ENCODE data around the gene VEPH1.

GRCh38 chr3:157323360-157323759, 179.9 kb downstream of the VEPH1 start:
- TF ChIP-seq CHD2 (IDR thresholded peaks at IDR 0.05; ENCODE audit: low read length, partially characterized antibody): no peak
- TF ChIP-seq EHMT2 (IDR thresholded peaks at IDR 0.05; ENCODE audit: low read depth): no peak
- no peak for TF ChIP-seq REST (IDR thresholded peaks at IDR 0.05)
- TF ChIP-seq POLR2A (IDR thresholded peaks at IDR 0.05; ENCODE audit: low read length): no peak
- TF ChIP-seq, protein P1, sequence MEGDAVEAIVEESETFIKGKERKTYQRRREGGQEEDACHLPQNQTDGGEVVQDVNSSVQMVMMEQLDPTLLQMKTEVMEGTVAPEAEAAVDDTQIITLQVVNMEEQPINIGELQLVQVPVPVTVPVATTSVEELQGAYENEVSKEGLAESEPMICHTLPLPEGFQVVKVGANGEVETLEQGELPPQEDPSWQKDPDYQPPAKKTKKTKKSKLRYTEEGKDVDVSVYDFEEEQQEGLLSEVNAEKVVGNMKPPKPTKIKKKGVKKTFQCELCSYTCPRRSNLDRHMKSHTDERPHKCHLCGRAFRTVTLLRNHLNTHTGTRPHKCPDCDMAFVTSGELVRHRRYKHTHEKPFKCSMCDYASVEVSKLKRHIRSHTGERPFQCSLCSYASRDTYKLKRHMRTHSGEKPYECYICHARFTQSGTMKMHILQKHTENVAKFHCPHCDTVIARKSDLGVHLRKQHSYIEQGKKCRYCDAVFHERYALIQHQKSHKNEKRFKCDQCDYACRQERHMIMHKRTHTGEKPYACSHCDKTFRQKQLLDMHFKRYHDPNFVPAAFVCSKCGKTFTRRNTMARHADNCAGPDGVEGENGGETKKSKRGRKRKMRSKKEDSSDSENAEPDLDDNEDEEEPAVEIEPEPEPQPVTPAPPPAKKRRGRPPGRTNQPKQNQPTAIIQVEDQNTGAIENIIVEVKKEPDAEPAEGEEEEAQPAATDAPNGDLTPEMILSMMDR (IDR thresholded peaks at IDR 0.05): no peak
- TF ChIP-seq NR3C1 (IDR thresholded peaks at IDR 0.05): no peak

All from A549 (cell line).